Chondrocyte (in vitro differentiated cells): ENCODE measurements around the gene SEMA3C. TPM values are rescaled to one million over a fixed set of nuclear protein-coding genes. Genes with fewer than 3 reads are reported as not detected.
"Not testable (repeated sequence)": the region's sequence is repeated elsewhere in the genome, so short reads cannot be mapped to it uniquely, and the experiment has no call there.

Experiments used
- DNase-seq: peaks from one replicate; pipeline ENCODE4 v3.0.0; 2021; ENCODE audit warnings: mixed read lengths, low spot score
- H3K27ac Mint-ChIP-seq: one replicate; pipeline ENCODE4 v1.8.0; 2021; ENCODE audit warnings: mild to moderate bottlenecking, moderate library complexity, mixed read lengths; ENCODE audit not compliant: unreplicated experiment
- H3K27me3 Mint-ChIP-seq: 2 replicates; pipeline ENCODE4 v1.8.0; 2021; ENCODE audit warnings: low read depth, mixed read lengths
- H3K36me3 Mint-ChIP-seq: 2 replicates; pipeline ENCODE4 v1.8.0; 2021; ENCODE audit warnings: low read depth, mixed read lengths
- H3K4me1 Mint-ChIP-seq: 2 replicates; pipeline ENCODE4 v1.8.0; 2021; ENCODE audit warnings: low read depth, mild to moderate bottlenecking, mixed read lengths
- H3K4me3 Mint-ChIP-seq: one replicate; pipeline ENCODE4 v1.8.0; 2021; ENCODE audit warnings: mild to moderate bottlenecking, moderate library complexity, mixed read lengths; ENCODE audit not compliant: unreplicated experiment
- H3K9me3 Mint-ChIP-seq: 2 replicates; pipeline ENCODE4 v1.8.0; 2021; ENCODE audit warnings: low read depth, mixed read lengths
- total RNA-seq: library from RNA; stranded (reverse); gene quantifications from 3 replicates; pipeline ENCODE4 v1.2.1, GENCODE V29; 2021
- TF ChIP-seq, protein P1 (sequence below): fragments of 200-600 bp; sonication (generic); IDR thresholded peaks from 2 replicates; pipeline ENCODE4 v1.5.0; 2021; ENCODE audit warnings: antibody characterized with exemption, mild to moderate bottlenecking, moderate library complexity

The SEMA3C gene
- total RNA-seq, 1 donor from 2014 or later: 80.0 TPM

DNA sequence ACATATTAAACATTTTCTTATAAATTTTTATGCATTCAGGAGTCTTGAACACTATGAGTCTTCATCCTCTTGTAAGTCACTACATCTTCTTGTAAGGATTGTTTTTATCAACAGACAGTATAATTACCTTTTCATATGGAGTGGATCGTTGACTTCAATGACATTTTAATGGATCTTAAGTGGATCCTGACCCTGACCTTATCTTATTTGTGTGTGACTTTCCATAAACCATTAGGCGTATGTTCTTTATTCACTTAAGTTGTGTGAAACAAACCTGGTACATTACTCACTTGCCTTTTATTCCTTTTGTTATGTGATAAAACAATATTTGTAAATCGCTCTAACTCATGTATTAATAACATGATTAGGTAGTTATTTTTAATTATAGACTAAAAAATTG lies 18.5 kb upstream of the SEMA3C start:
- TF ChIP-seq, protein P1, sequence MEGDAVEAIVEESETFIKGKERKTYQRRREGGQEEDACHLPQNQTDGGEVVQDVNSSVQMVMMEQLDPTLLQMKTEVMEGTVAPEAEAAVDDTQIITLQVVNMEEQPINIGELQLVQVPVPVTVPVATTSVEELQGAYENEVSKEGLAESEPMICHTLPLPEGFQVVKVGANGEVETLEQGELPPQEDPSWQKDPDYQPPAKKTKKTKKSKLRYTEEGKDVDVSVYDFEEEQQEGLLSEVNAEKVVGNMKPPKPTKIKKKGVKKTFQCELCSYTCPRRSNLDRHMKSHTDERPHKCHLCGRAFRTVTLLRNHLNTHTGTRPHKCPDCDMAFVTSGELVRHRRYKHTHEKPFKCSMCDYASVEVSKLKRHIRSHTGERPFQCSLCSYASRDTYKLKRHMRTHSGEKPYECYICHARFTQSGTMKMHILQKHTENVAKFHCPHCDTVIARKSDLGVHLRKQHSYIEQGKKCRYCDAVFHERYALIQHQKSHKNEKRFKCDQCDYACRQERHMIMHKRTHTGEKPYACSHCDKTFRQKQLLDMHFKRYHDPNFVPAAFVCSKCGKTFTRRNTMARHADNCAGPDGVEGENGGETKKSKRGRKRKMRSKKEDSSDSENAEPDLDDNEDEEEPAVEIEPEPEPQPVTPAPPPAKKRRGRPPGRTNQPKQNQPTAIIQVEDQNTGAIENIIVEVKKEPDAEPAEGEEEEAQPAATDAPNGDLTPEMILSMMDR: no peak
- Mint-ChIP-seq H3K4me1 (peaks cover 24% of the 10 kb centered on the region), H3K27ac (no peak overlapping the region), H3K36me3 (no peaks in the 10 kb centered on the region), H3K27me3 (no peaks in the 10 kb centered on the region), H3K4me3 (no peak overlapping the region), H3K9me3 (no peaks in the 10 kb centered on the region)
- no peak for DNase-seq

DNA sequence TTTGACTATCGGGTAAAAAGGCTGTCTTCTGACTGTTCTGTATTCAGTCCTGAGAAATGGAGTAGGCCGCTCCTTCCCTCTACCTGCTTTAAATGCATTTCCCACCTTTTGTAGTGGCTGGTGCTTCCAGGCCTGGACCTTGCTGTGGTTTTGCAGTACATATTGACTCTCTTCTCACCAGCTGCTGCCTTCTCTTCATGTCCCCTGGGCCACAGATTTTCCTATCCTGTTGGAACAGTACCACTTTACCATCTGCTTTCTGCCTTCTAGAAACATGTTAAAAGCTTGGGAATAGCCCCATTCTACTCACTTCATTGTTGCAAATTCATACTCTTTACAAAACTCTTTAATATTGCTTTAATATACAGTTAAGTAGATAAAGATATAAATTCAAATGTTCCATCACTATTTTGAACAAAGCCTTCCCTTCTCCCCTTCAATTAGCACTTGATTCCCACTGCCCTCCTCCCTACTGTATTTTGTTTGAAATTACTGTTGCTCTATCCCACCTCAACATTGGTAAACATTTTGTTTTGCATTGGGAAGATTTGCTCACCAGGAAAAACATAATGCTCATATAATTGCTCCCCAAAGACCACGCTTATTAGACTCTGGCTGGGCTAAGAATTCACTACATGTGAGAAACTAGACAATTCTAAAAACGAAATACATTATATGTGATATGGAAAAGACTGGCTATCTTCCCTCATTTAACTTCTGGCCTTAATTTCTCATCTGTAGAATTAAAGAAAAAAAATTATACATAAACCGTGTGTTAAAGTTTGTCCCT lies 17.3 kb upstream of the SEMA3C start:
- no peaks in the 10 kb centered on the region for H3K27me3 Mint-ChIP-seq
- TF ChIP-seq, protein P1: no peak
- no peak overlapping the region for H3K27ac Mint-ChIP-seq
- H3K4me3 Mint-ChIP-seq: no peak overlapping the region
- no peaks in the 10 kb centered on the region for H3K36me3 Mint-ChIP-seq
- H3K4me1 Mint-ChIP-seq: peaks cover 12% of the 10 kb centered on the region
- DNase-seq: no peak
- no peaks in the 10 kb centered on the region for H3K9me3 Mint-ChIP-seq

DNA sequence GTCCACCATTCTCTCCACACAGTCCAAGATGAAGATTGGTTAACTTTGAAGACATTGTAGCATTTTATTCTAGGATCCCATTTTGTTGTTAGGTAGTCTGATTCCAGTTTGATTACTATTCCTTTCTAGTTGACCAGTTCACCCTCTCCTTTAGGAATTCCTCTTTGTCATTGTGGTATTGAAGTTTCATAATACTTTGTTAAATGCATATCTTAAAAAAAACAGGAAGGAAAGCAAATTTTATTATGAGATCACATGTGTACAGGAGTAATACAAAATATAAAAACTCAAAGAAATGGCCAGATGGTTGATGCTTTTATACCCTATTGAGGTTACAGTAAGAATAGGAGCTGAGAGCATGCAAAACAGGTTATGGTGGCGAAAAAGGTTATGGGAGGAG lies 15.5 kb upstream of the SEMA3C start:
- Mint-ChIP-seq H3K4me1 (no peaks in the 10 kb centered on the region), H3K4me3 (no peak overlapping the region), H3K27me3 (no peaks in the 10 kb centered on the region), H3K9me3 (no peaks in the 10 kb centered on the region), H3K36me3 (no peaks in the 10 kb centered on the region), H3K27ac (no peak overlapping the region)
- TF ChIP-seq, protein P1: no peak
- no peak for DNase-seq

DNA sequence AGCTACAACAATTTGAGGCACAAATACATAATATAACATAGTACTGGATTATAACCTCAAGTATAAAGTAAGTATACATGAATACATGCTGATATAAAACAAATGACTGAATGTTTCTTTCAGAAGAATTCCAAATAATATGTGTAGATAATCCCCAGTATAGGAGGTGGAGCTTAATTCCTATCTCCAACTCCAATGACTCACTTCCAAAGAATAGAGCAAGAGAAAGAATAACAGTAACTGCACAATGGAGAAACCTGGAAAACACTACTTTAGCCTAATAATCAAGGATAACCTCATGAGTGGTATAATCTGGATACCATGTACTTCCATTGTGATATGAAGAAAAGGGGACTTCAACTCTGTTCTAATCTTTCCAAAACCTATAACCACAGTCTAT lies 13.7 kb upstream of the SEMA3C start:
- H3K36me3 Mint-ChIP-seq: no peaks in the 10 kb centered on the region
- TF ChIP-seq, protein P1: no peak
- H3K9me3 Mint-ChIP-seq: no peaks in the 10 kb centered on the region
- H3K27me3 Mint-ChIP-seq: no peaks in the 10 kb centered on the region
- H3K4me1 Mint-ChIP-seq: no peaks in the 10 kb centered on the region
- DNase-seq: no peak
- H3K27ac Mint-ChIP-seq: no peak overlapping the region
- no peak overlapping the region for H3K4me3 Mint-ChIP-seq

DNA sequence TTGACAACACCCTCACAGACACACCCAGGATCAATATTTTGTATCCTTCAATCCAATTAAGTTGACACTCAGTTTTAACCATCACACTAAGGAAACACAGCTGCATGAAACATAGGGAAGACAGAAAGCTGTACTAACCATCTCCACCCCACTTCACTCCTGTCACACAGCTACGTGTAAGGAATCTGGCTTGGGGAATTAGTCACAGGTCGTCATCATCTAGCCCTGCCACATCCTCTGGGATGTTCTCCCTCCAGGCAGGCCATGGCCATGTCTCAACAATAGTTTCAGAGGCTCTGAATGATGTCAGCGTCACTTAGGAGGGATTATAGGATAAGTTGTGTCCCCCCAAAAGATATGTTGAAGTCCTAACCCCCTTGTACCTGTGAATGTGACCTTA lies 10.8 kb upstream of the SEMA3C start:
- no peaks in the 10 kb centered on the region for H3K27me3 Mint-ChIP-seq
- no peaks in the 10 kb centered on the region for H3K4me1 Mint-ChIP-seq
- H3K4me3 Mint-ChIP-seq: no peak overlapping the region
- TF ChIP-seq, protein P1: no peak
- no peak for DNase-seq
- H3K36me3 Mint-ChIP-seq: no peaks in the 10 kb centered on the region
- H3K9me3 Mint-ChIP-seq: peaks cover 4% of the 10 kb centered on the region
- H3K27ac Mint-ChIP-seq: no peak overlapping the region

DNA sequence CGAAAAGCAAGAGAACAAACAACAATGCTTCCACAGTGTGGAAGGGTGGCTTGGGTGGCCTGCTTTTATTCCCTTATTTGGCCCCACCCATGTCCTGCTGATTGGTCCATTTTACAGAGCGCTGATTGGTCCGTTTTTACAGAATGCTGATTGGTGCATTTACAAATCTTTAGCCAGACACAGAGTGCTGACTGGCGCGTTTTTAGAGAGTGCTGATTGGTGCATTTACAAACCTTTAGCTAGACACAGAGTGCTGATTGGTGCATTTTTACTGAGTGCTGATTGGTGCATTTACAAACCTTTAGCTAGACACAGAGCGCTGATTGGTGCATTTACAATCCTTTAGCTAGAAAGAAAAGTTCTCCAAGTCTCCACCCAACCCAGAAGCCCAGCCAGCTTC lies 8.1 kb upstream of the SEMA3C start:
- H3K36me3 Mint-ChIP-seq, H3K4me3 Mint-ChIP-seq, DNase-seq, H3K27me3 Mint-ChIP-seq, H3K27ac Mint-ChIP-seq, H3K4me1 Mint-ChIP-seq, H3K9me3 Mint-ChIP-seq: not testable (repeated sequence)
